Astrocyte of the cerebellum (primary cell): ENCODE results near the gene FOXN3.
"Not testable (repeated sequence)": the region's sequence is repeated elsewhere in the genome, so short reads cannot be mapped to it uniquely, and the experiment has no call there.

Experiments
- DNase-seq: peaks from one replicate; pipeline ENCODE4 v3.0.0-alpha.2; 2011; ENCODE audit warnings: low read depth
- H3K4me3 ChIP-seq: 2 replicates; pipeline ENCODE4 v1.5.1; 2011; ENCODE audit warnings: mild to moderate bottlenecking, low read depth, low read length, moderate library complexity
- in situ Hi-C: cut with HindIII; loops from 2 replicates; pipeline ENCODE4 v1.10.0; 2017; ENCODE audit warnings: low sequenced_read_pairs
- TF ChIP-seq, protein P1 (sequence below): IDR thresholded peaks from 2 replicates; pipeline ENCODE4 v1.5.1; 2012; ENCODE audit warnings: low read length, low read depth, moderate library complexity, mild to moderate bottlenecking; ENCODE audit errors: missing control alignments

The FOXN3 gene

DNA sequence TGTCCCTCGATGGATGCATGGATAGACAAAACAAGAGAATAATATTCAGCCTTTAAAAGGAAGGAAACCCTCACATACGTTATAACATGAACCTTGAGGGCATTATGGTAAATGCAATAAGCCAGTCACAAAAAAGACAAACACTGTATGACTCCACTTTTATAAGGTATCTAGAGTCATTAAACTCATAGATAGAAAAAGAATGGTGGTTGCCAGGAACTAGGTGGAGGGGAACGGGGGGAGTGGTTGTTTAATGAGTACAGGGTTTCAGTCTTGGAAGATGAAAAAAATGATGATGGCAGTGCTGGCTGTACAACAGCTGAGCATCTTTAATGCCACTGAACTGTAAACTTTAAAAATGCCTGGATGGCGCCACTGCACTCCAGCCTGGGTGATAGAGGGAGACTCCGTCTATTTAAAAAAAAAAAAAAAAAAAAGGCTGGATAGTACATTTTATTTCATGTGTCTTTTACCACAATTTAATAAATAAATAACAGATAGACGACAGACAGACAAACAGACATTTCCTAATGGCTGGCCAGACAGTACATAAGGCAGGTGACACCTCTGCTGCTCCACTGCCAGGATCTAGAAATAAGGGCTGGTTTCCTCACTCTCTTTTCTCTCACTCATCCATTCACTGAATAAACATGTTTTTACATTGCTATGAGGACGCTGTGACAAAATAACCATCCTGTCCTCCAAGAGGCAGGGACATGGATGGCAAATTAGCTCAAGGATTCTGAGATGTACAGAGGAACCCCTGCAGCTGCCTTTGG, 118.8 kb downstream of the FOXN3 start:
- in situ Hi-C loops = no loop called here
- TF ChIP-seq, protein P1, sequence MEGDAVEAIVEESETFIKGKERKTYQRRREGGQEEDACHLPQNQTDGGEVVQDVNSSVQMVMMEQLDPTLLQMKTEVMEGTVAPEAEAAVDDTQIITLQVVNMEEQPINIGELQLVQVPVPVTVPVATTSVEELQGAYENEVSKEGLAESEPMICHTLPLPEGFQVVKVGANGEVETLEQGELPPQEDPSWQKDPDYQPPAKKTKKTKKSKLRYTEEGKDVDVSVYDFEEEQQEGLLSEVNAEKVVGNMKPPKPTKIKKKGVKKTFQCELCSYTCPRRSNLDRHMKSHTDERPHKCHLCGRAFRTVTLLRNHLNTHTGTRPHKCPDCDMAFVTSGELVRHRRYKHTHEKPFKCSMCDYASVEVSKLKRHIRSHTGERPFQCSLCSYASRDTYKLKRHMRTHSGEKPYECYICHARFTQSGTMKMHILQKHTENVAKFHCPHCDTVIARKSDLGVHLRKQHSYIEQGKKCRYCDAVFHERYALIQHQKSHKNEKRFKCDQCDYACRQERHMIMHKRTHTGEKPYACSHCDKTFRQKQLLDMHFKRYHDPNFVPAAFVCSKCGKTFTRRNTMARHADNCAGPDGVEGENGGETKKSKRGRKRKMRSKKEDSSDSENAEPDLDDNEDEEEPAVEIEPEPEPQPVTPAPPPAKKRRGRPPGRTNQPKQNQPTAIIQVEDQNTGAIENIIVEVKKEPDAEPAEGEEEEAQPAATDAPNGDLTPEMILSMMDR = no peak
- DNase-seq = no peak
- no peak overlapping the region for H3K4me3 ChIP-seq

DNA sequence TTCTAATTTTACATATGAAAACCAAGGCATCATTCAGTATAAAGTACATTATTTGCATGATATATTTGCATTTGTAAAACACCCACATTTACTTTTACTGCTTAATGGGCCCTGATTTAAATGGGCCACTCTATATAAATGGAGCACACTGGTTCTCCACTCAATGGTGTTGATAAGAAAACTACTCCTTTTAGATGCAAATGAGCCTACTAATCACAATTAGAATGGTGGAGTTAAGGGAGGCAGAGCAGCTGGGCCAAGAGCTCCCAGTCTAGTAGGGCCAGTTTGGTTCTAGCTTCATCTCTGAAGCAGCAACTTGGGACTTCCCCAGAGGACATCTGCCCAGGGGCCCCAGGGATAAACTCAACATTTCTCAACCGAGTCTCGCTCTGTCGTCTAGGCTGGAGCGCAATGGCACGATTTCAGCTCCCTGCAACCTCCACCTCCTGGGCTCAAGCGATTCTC, 120.7 kb downstream of the FOXN3 start:
- no peak overlapping the region for H3K4me3 ChIP-seq
- in situ Hi-C loops = no loop called here
- TF ChIP-seq, protein P1 = no peak
- no peak for DNase-seq

DNA sequence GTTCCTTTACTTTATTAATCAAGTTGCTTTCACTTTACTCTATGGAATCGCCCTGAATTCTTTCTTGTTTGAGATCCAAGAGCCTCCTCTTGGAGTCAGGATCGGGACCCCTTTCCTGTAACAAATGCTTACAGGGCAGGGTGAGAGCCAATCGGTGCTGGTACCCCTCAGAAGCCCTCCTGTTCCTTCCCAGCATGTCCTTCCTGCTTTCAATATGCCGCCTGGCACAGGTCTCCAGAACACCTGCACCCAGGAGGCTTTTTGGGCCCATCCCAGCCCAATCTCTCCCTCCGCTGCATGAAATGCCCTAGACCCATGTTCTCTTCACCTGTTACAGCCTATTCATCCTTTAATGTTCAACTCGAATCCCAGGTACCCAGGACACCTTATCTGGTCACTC, 122.2 kb downstream of the FOXN3 start:
- in situ Hi-C loops = no loop called here

DNA sequence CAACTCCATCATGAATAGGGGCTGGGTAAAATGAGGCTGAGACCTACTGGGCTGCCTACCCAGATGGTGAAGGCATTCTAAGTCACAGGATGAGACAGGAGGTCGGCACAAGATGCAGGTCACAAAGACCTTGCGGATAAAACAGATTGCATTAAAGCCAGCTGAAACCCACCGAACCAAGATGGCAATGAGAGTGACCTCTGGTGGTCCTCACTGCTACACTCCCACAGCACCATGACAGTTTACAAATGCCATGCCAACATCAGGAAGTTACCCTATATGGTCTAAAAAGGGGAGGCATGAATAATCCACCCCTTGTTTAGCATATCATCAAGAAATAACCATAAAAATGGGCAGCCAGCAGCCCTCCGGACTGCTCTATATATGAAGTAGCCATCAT, 122.6 kb downstream of the FOXN3 start:
- DNase-seq, in situ Hi-C loops, H3K4me3 ChIP-seq: not testable (repeated sequence)

More for the DNA sequence above, 122.2 kb downstream of the FOXN3 start:
- no peak for DNase-seq
- TF ChIP-seq, protein P1 = no peak
- H3K4me3 ChIP-seq = no peak overlapping the region

DNA sequence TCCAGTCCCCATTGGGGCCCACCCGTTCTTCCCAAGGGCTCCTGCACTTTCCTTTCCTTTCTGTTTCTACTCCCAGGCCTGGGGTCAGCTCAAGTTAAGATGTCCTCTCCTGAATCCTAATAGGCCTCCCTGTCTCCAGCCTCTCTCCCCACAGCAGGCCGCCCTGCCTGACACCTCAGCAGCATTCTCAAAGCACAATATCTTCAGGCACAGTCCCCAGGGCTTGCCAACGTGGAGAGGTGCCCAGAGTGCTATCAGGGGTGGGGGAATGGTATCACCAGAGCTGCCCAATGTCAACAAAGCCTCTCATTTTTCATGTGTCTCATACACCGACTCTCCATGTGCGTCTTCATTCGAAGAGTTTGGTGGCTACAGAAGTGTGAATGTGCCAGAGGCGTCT, 123.0 kb downstream of the FOXN3 start:
- H3K4me3 ChIP-seq = no peak overlapping the region
- TF ChIP-seq, protein P1 = no peak
- in situ Hi-C loops = no loop called here
- no peak for DNase-seq

DNA sequence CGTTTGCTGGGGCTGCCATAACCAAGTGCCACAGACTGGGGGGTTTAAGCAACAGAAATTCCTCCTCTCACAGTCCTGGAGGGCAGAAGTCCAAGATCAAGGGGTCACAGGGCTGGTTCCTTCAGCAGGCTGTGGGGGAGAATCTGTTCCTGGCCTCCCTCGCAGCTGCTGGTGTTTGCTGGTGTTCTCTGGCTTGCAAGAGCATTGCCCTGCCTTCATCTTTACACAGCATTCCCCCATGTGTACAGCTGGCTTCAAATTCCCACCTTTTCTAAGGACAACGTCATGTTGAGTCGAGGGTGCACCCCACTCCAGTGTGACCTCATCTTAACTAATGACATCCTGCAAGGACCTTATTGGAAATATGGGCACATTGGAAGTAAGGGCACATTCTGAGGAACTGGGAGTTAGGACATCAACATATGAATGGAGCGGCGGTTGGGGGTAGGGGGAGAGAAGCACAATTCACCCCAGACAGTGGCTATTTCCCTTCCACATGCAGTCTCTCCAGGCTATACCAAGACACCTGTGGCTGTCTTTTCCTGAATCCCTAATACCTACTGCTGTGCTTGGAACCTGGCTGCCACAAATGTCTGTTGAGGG, 123.6 kb downstream of the FOXN3 start:
- in situ Hi-C loops = no loop called here
- DNase-seq = no peak
- no peak overlapping the region for H3K4me3 ChIP-seq
- TF ChIP-seq, protein P1 = no peak
